HFF-Myc (cell line): ENCODE measurements around the gene TUBD1.
"Not testable (repeated sequence)": the region's sequence is repeated elsewhere in the genome, so short reads cannot be mapped to it uniquely, and the experiment has no call there.

Experiments used
- DNase-seq: peaks from one replicate; pipeline ENCODE4 v3.0.0-alpha.2; 2011; ENCODE audit warnings: low read depth; ENCODE audit errors: extremely low read depth
- H3K4me3 ChIP-seq: replicated peaks from 2 replicates; pipeline ENCODE4 v1.5.1; 2011; ENCODE audit warnings: low read depth, mild to moderate bottlenecking, control low read depth, low read length
- CTCF ChIP-seq: IDR thresholded peaks from 2 replicates; pipeline ENCODE4 v1.5.1; 2012; ENCODE audit warnings: mild to moderate bottlenecking, low read depth, low read length, control low read depth; ENCODE audit errors: missing control alignments

Gene TUBD1

GRCh38 chr17:59856859-59857794 is 35.6 kb downstream of the TUBD1 start:
- DNase-seq = no peak
- no peak for TF ChIP-seq CTCF
- no peak overlapping the region for H3K4me3 ChIP-seq

- not testable (repeated sequence) for H3K4me3 ChIP-seq, DNase-seq
These were observed 38.6 kb downstream of the TUBD1 start for GRCh38 chr17:59853919-59854729.

- no peak for DNase-seq
- TF ChIP-seq CTCF = peak; percentile 56
- H3K4me3 ChIP-seq = no peak overlapping the region
These were observed 39.4 kb downstream of the TUBD1 start for GRCh38 chr17:59853168-59853918.

- DNase-seq, H3K4me3 ChIP-seq: not testable (repeated sequence)
These were observed 39.9 kb downstream of the TUBD1 start for GRCh38 chr17:59852847-59853167.

- peak; percentile 86 for DNase-seq
- TF ChIP-seq CTCF = no peak
- H3K4me3 ChIP-seq = no peak overlapping the region
These were observed 41.0 kb downstream of the TUBD1 start for GRCh38 chr17:59851439-59852375.

GRCh38 chr17:59850311-59850710 is 42.4 kb downstream of the TUBD1 start:
- DNase-seq, H3K4me3 ChIP-seq: not testable (repeated sequence)

- H3K4me3 ChIP-seq = no peak overlapping the region
- no peak for DNase-seq
- no peak for TF ChIP-seq CTCF
These were observed 44.0 kb downstream of the TUBD1 start for GRCh38 chr17:59848778-59849177.

- no peak for DNase-seq
- H3K4me3 ChIP-seq = no peak overlapping the region
- TF ChIP-seq CTCF = no peak
These were observed 44.4 kb downstream of the TUBD1 start for GRCh38 chr17:59848385-59848668.
